ENCODE results near the gene SLC39A2. TPM values are rescaled to one million over a fixed set of nuclear protein-coding genes. Genes with fewer than 3 reads are reported as not detected.

SLC39A2 gene
- total and polyA plus RNA-seq, 9 of the 15 experiments (the other 6 are each of a cell fraction or from before 2014, with no cell fraction given): 0.06 to 0.09 TPM; not detected in 7

DNA sequence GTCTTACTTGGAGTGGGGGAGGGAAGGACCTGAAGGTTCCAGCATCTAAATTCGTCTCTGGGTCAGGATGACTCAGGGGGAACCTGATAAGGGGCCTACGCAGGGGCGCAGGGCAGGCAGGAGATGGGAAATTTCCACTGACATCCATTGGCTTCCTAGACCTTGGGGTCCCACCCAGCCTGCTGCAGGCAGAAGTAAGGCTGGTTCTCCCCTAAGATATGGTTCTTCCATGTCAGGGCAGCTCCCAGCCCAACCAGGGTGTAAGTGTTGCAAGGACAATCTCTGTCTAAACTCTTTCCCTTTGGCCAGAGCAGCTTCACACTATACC is 27.9 kb downstream of the SLC39A2 start (continued):
- TF ChIP-seq ZNF316 (IDR thresholded peaks at IDR 0.05): peak; percentile 28; the same call in 1 of the 2 replicates
- peak; percentile 82 for TF ChIP-seq DPF2 (IDR thresholded peaks at IDR 0.05)
- peak; percentile 75 for TF ChIP-seq SMARCE1 (IDR thresholded peaks at IDR 0.05)
- peak; percentile 63 for TF ChIP-seq MEF2A (IDR thresholded peaks at IDR 0.05; ENCODE audit: control insufficient read depth, low read depth, low read length)
- peak; percentile 52 for TF ChIP-seq C11orf30 (IDR thresholded peaks at IDR 0.05; ENCODE audit: low read depth)
- peak; percentile 90 for TF ChIP-seq JUND (IDR thresholded peaks at IDR 0.05; ENCODE audit: borderline replicate concordance, low read depth, low read length)
- peak; percentile 79; the same call in 2 of the 3 replicates for TF ChIP-seq JUND (tag; IDR thresholded peaks at IDR 0.05; ENCODE audit: borderline replicate concordance, low read depth, low read length)
- TF ChIP-seq, protein P1, sequence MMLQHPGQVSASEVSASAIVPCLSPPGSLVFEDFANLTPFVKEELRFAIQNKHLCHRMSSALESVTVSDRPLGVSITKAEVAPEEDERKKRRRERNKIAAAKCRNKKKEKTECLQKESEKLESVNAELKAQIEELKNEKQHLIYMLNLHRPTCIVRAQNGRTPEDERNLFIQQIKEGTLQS (IDR thresholded peaks at IDR 0.05): peak; percentile 67
- TF ChIP-seq, protein P1 (CRISPR knock-in tag; conservative IDR thresholded peaks at IDR 0.05): no peak
- peak; percentile 63; the same call in 1 of the 2 replicates for TF ChIP-seq LEF1 (IDR thresholded peaks at IDR 0.05)
- no peak for TF ChIP-seq CREB1 (IDR thresholded peaks at IDR 0.05)
- TF ChIP-seq CREB1 (CRISPR knock-in tag; IDR thresholded peaks at IDR 0.05): no peak
- TF ChIP-seq, protein P2, sequence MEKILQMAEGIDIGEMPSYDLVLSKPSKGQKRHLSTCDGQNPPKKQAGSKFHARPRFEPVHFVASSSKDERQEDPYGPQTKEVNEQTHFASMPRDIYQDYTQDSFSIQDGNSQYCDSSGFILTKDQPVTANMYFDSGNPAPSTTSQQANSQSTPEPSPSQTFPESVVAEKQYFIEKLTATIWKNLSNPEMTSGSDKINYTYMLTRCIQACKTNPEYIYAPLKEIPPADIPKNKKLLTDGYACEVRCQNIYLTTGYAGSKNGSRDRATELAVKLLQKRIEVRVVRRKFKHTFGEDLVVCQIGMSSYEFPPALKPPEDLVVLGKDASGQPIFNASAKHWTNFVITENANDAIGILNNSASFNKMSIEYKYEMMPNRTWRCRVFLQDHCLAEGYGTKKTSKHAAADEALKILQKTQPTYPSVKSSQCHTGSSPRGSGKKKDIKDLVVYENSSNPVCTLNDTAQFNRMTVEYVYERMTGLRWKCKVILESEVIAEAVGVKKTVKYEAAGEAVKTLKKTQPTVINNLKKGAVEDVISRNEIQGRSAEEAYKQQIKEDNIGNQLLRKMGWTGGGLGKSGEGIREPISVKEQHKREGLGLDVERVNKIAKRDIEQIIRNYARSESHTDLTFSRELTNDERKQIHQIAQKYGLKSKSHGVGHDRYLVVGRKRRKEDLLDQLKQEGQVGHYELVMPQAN (IDR thresholded peaks at IDR 0.05; ENCODE audit: borderline replicate concordance): no peak
- TF ChIP-seq SRSF9 (IDR thresholded peaks at IDR 0.05; ENCODE audit: borderline replicate concordance, low read depth, low read length): no peak
- TF ChIP-seq NRF1 (conservative IDR thresholded peaks at IDR 0.05 in 1 of 2, IDR thresholded peaks at IDR 0.05 in 1 of 2): peak; percentile 55 to 66; a peak in 3 of 4 replicates
- TF ChIP-seq NFRKB (IDR thresholded peaks at IDR 0.05; ENCODE audit: low read depth): no peak
- TF ChIP-seq, protein P3, sequence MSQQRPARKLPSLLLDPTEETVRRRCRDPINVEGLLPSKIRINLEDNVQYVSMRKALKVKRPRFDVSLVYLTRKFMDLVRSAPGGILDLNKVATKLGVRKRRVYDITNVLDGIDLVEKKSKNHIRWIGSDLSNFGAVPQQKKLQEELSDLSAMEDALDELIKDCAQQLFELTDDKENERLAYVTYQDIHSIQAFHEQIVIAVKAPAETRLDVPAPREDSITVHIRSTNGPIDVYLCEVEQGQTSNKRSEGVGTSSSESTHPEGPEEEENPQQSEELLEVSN (IDR thresholded peaks at IDR 0.05; ENCODE audit: borderline replicate concordance in 1 of 2, extremely low read depth in 1 of 2, insufficient read depth in 1 of 2, insufficient read length in 1 of 2, low read depth in 1 of 2, low read length in 1 of 2, poor library complexity in 1 of 2, severe bottlenecking in 1 of 2): peak in 1 of 2 experiments; percentile 44
- TF ChIP-seq GATAD2A (IDR thresholded peaks at IDR 0.05): no peak
- TF ChIP-seq ZNF311 (CRISPR knock-in tag; IDR thresholded peaks at IDR 0.05): no peak
- TF ChIP-seq, protein P4, sequence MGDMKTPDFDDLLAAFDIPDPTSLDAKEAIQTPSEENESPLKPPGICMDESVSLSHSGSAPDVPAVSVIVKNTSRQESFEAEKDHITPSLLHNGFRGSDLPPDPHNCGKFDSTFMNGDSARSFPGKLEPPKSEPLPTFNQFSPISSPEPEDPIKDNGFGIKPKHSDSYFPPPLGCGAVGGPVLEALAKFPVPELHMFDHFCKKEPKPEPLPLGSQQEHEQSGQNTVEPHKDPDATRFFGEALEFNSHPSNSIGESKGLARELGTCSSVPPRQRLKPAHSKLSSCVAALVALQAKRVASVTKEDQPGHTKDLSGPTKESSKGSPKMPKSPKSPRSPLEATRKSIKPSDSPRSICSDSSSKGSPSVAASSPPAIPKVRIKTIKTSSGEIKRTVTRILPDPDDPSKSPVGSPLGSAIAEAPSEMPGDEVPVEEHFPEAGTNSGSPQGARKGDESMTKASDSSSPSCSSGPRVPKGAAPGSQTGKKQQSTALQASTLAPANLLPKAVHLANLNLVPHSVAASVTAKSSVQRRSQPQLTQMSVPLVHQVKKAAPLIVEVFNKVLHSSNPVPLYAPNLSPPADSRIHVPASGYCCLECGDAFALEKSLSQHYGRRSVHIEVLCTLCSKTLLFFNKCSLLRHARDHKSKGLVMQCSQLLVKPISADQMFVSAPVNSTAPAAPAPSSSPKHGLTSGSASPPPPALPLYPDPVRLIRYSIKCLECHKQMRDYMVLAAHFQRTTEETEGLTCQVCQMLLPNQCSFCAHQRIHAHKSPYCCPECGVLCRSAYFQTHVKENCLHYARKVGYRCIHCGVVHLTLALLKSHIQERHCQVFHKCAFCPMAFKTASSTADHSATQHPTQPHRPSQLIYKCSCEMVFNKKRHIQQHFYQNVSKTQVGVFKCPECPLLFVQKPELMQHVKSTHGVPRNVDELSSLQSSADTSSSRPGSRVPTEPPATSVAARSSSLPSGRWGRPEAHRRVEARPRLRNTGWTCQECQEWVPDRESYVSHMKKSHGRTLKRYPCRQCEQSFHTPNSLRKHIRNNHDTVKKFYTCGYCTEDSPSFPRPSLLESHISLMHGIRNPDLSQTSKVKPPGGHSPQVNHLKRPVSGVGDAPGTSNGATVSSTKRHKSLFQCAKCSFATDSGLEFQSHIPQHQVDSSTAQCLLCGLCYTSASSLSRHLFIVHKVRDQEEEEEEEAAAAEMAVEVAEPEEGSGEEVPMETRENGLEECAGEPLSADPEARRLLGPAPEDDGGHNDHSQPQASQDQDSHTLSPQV (IDR thresholded peaks at IDR 0.05): peak; percentile 73; the same call in 1 of the 2 replicates
- TF ChIP-seq ETV5 (CRISPR knock-in tag; IDR thresholded peaks at IDR 0.05; ENCODE audit: low read depth): no peak

Data from K562 (cell line).